H9 (cell line): Measurements from ENCODE around the gene NSUN6. TPM values are rescaled to one million over a fixed set of nuclear protein-coding genes. Genes with fewer than 3 reads are reported as not detected.

Experiments
- DNase-seq: peaks from one replicate; pipeline ENCODE4 v3.0.0-alpha.2; 2017
- H2AFZ ChIP-seq: one replicate; pipeline ENCODE4 v1.6.1; 2013; ENCODE audit warnings: mild to moderate bottlenecking, low read length, control low read depth, moderate library complexity
- H2AK5ac ChIP-seq: 2 replicates; pipeline ENCODE4 v1.6.1; 2013; ENCODE audit warnings: low read length, control low read depth, mixed read lengths; ENCODE audit not compliant: insufficient read length
- H2BK120ac ChIP-seq: one replicate; pipeline ENCODE4 v1.6.1; 2013; ENCODE audit warnings: low read depth, mild to moderate bottlenecking, low read length, control low read depth, inconsistent platforms; ENCODE audit not compliant: poor library complexity, severe bottlenecking
- H2BK12ac ChIP-seq: 2 replicates; pipeline ENCODE4 v1.6.1; 2013; ENCODE audit warnings: low read length, control low read depth, mixed read lengths, low read depth; ENCODE audit not compliant: insufficient read length
- H2BK15ac ChIP-seq: 2 replicates; pipeline ENCODE4 v1.6.1; 2013; ENCODE audit warnings: low read depth, low read length, control low read depth
- H2BK20ac ChIP-seq: one replicate; pipeline ENCODE4 v1.6.1; 2013; ENCODE audit warnings: low read depth, mild to moderate bottlenecking, low read length, control low read depth, inconsistent platforms; ENCODE audit not compliant: poor library complexity, severe bottlenecking
- H2BK5ac ChIP-seq: 2 replicates; pipeline ENCODE4 v1.6.1; 2013; ENCODE audit warnings: low read length, control low read depth, mixed read lengths; ENCODE audit not compliant: insufficient read length
- H3K14ac ChIP-seq: 2 replicates; pipeline ENCODE4 v1.6.1; 2013; ENCODE audit warnings: low read length, control low read depth; ENCODE audit not compliant: insufficient read depth
- H3K18ac ChIP-seq: 2 replicates; pipeline ENCODE4 v1.6.1; 2013; ENCODE audit warnings: low read depth, mild to moderate bottlenecking, mixed read lengths, low read length, control low read depth; ENCODE audit not compliant: insufficient read length
- H3K23ac ChIP-seq: 2 replicates; pipeline ENCODE4 v1.6.1; 2013; ENCODE audit warnings: low read length, control low read depth, mixed read lengths, low read depth; ENCODE audit not compliant: insufficient read length
- H3K23me2 ChIP-seq: 2 replicates; pipeline ENCODE4 v1.6.1; 2013; ENCODE audit warnings: low read depth, mild to moderate bottlenecking, mixed read lengths, low read length, control low read depth; ENCODE audit not compliant: insufficient read length, poor library complexity, severe bottlenecking
- H3K27ac ChIP-seq: 2 replicates; pipeline ENCODE4 v1.5.1; 2013; ENCODE audit warnings: low read length, control low read depth, mixed read lengths, low read depth; ENCODE audit not compliant: insufficient read length
- H3K27me3 ChIP-seq: 2 replicates; pipeline ENCODE4 v1.6.1; 2013; ENCODE audit warnings: low read length, control low read depth, inconsistent platforms; ENCODE audit not compliant: insufficient read depth
- H3K4ac ChIP-seq: 2 replicates; pipeline ENCODE4 v1.6.1; 2013; ENCODE audit warnings: low read depth, mild to moderate bottlenecking, control low read depth, inconsistent platforms, low read length, moderate library complexity
- H3K4me1 ChIP-seq: 2 replicates; pipeline ENCODE4 v1.6.1; 2013; ENCODE audit warnings: low read length, control low read depth, inconsistent platforms; ENCODE audit not compliant: insufficient read depth
- H3K4me2 ChIP-seq: 2 replicates; pipeline ENCODE4 v1.6.1; 2013; ENCODE audit warnings: low read length, control low read depth, mixed read lengths; ENCODE audit not compliant: insufficient read length, insufficient read depth
- H3K56ac ChIP-seq: 2 replicates; pipeline ENCODE4 v1.6.1; 2013; ENCODE audit warnings: low read depth, mild to moderate bottlenecking, mixed read lengths, low read length, control low read depth; ENCODE audit not compliant: insufficient read length
- H3K79me1 ChIP-seq: 2 replicates; pipeline ENCODE4 v1.6.1; 2013; ENCODE audit warnings: low read depth, mild to moderate bottlenecking, moderate library complexity, low read length, control low read depth, inconsistent platforms; ENCODE audit not compliant: insufficient read depth, poor library complexity, severe bottlenecking
- H3K79me2 ChIP-seq: 2 replicates; pipeline ENCODE4 v1.6.1; 2013; ENCODE audit warnings: low read length, control low read depth, inconsistent platforms; ENCODE audit not compliant: insufficient read depth
- H3K9ac ChIP-seq: 2 replicates; pipeline ENCODE4 v1.6.1; 2013; ENCODE audit warnings: low read length, control low read depth, mixed read lengths; ENCODE audit not compliant: insufficient read length; ENCODE audit errors: extremely low read depth
- H3K9me3 ChIP-seq: one replicate; pipeline ENCODE4 v1.6.1; 2013; ENCODE audit warnings: low read depth, low read length, inconsistent platforms; ENCODE audit not compliant: control insufficient read depth
- H3T11ph ChIP-seq: one replicate; pipeline ENCODE4 v1.6.1; 2013; ENCODE audit warnings: mild to moderate bottlenecking, low read length, control low read depth, inconsistent platforms
- H4K20me1 ChIP-seq: one replicate; pipeline ENCODE4 v1.6.1; 2013; ENCODE audit not compliant: control insufficient read depth, insufficient read length, insufficient read depth
- H4K5ac ChIP-seq: 2 replicates; pipeline ENCODE4 v1.6.1; 2013; ENCODE audit warnings: low read depth, mild to moderate bottlenecking, mixed read lengths, low read length, control low read depth; ENCODE audit not compliant: insufficient read length
- H4K8ac ChIP-seq: replicated peaks from 2 replicates; pipeline ENCODE4 v1.6.1; 2013; ENCODE audit warnings: low read length, control low read depth, mixed read lengths, low read depth; ENCODE audit not compliant: insufficient read length
- H4K91ac ChIP-seq: 2 replicates; pipeline ENCODE4 v1.6.1; 2013; ENCODE audit warnings: low read depth, mild to moderate bottlenecking, moderate library complexity, mixed read lengths, low read length, control low read depth; ENCODE audit not compliant: insufficient read length
- H3K27ac Mint-ChIP-seq, 3 experiments: 2 replicates in 2 of 3; 3 replicates in 1 of 3; pipeline ENCODE4 v1.8.0; 2020 to 2021; ENCODE audit warnings: mixed read lengths in 3 of 3, mild to moderate bottlenecking in 1 of 3, moderate library complexity in 1 of 3
- H3K27me3 Mint-ChIP-seq: 2 replicates; pipeline ENCODE4 v1.8.0; 2021; ENCODE audit warnings: low read depth, mild to moderate bottlenecking, moderate library complexity, mixed read lengths
- H3K36me3 Mint-ChIP-seq, 3 experiments: 2 replicates in 2 of 3; 3 replicates in 1 of 3; pipeline ENCODE4 v1.8.0; 2020 to 2021; ENCODE audit warnings: low read depth in 3 of 3, mixed read lengths in 3 of 3; ENCODE audit not compliant: insufficient read depth in 1 of 3
- H3K4me1 Mint-ChIP-seq, 2 experiments: 2 replicates each; pipeline ENCODE4 v1.8.0; 2020; ENCODE audit warnings: mixed read lengths in 2 of 2
- H3K4me3 Mint-ChIP-seq, 2 experiments: 2 replicates in 1 of 2; 3 replicates in 1 of 2; pipeline ENCODE4 v1.8.0; 2020 to 2021; ENCODE audit warnings: mild to moderate bottlenecking in 2 of 2, mixed read lengths in 2 of 2, moderate library complexity in 1 of 2
- H3K9me3 Mint-ChIP-seq, 2 experiments: 2 replicates in 1 of 2; 3 replicates in 1 of 2; pipeline ENCODE4 v1.8.0; 2020; ENCODE audit warnings: mild to moderate bottlenecking in 2 of 2, mixed read lengths in 2 of 2, moderate library complexity in 1 of 2
- WGBS: extraction: QIAGEN DNeasy Blood & Tissue Kit; methylation state at CpG from one replicate; pipeline ENCODE4 v1.1.7; 2013; ENCODE audit warnings: missing lambda C conversion rate, low lambda C conversion rate, mixed read lengths; ENCODE audit not compliant: insufficient read length; ENCODE audit errors: extremely low coverage; 5-methylcytosine and 5-hydroxymethylcytosine counted together
- total RNA-seq: library from RNA; stranded (reverse); gene quantifications from 2 replicates; pipeline ENCODE4 v1.2.1, GENCODE V29; 2021
- TF ChIP-seq, protein P1 (sequence below): fragments of 200-600 bp; sonication (generic); conservative IDR thresholded peaks from 3 replicates; pipeline ENCODE4 v1.8.0; 2021; ENCODE audit warnings: antibody characterized with exemption, mild to moderate bottlenecking

NSUN6 gene
- total RNA-seq, 1 experiment from 2014 or later = 11.9 TPM

- no peak within 1 kb of the TSS for H4K8ac ChIP-seq
- peak within 1 kb of the TSS; percentile 99 for H3K4me2 ChIP-seq
- peak within 1 kb of the TSS; percentile 95 to 99 for H3K4me3 Mint-ChIP-seq
- H3K56ac ChIP-seq = no peak within 1 kb of the TSS
- H3K18ac ChIP-seq = peak within 1 kb of the TSS; percentile 87
- H2BK5ac ChIP-seq = peak within 1 kb of the TSS; percentile 36
- no peak within 1 kb of the TSS for H3K23ac ChIP-seq
- no peak within 1 kb of the TSS for H2BK20ac ChIP-seq
- peaks cover 19 to 23% of the 10 kb centered on the region in 2 experiments for H3K4me1 Mint-ChIP-seq
- no peaks in the 10 kb centered on the region for H3K9me3 ChIP-seq
- H3K27me3 Mint-ChIP-seq = no peaks in the 10 kb centered on the region; the same call in none of the 2 replicates
- no peak within 1 kb of the TSS for H2AFZ ChIP-seq
- whole genome bisulfite sequencing = no CpG with 5 or more reads among the region's 72 CpGs
- peak; percentile 98 for DNase-seq
- peak within 1 kb of the TSS; percentile 51; the same call in 1 of the 2 replicates for H3K4ac ChIP-seq
- H3K9me3 Mint-ChIP-seq = no peaks in the 10 kb centered on the region; a peak in 1 of 5 replicates
- H4K5ac ChIP-seq = peak within 1 kb of the TSS; percentile 67
- TF ChIP-seq, protein P1, sequence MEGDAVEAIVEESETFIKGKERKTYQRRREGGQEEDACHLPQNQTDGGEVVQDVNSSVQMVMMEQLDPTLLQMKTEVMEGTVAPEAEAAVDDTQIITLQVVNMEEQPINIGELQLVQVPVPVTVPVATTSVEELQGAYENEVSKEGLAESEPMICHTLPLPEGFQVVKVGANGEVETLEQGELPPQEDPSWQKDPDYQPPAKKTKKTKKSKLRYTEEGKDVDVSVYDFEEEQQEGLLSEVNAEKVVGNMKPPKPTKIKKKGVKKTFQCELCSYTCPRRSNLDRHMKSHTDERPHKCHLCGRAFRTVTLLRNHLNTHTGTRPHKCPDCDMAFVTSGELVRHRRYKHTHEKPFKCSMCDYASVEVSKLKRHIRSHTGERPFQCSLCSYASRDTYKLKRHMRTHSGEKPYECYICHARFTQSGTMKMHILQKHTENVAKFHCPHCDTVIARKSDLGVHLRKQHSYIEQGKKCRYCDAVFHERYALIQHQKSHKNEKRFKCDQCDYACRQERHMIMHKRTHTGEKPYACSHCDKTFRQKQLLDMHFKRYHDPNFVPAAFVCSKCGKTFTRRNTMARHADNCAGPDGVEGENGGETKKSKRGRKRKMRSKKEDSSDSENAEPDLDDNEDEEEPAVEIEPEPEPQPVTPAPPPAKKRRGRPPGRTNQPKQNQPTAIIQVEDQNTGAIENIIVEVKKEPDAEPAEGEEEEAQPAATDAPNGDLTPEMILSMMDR = no peak
- H3K79me1 ChIP-seq = no peaks in the 10 kb centered on the region
- peak within 1 kb of the TSS; percentile 71 for H3T11ph ChIP-seq
- H3K4me1 ChIP-seq = peaks cover 3% of the 10 kb centered on the region; the same call in 1 of the 2 replicates
- H3K79me2 ChIP-seq = peaks cover 38% of the 10 kb centered on the region
- peaks cover 8% of the 10 kb centered on the region for H3K23me2 ChIP-seq
- peak within 1 kb of the TSS; percentile 55 for H3K27ac ChIP-seq
- H3K36me3 Mint-ChIP-seq = peaks cover 4 to 25% (median 18%) of the 10 kb centered on the region in 3 experiments; a peak in 6 of 7 replicates
- no peaks in the 10 kb centered on the region; the same call in 1 of the 2 replicates for H3K27me3 ChIP-seq
- H4K91ac ChIP-seq = peak within 1 kb of the TSS; percentile 65
- peak within 1 kb of the TSS; percentile 98 to 99 (median 98) for H3K27ac Mint-ChIP-seq
- no peak within 1 kb of the TSS for H2BK120ac ChIP-seq
- H2AK5ac ChIP-seq = no peak within 1 kb of the TSS
- H4K20me1 ChIP-seq = no peaks in the 10 kb centered on the region
- peak within 1 kb of the TSS; percentile 69 for H2BK12ac ChIP-seq
- peak within 1 kb of the TSS; percentile 91 for H3K14ac ChIP-seq
- no peak within 1 kb of the TSS for H2BK15ac ChIP-seq
- peak within 1 kb of the TSS; percentile 97 for H3K9ac ChIP-seq
Measured at GRCh38 chr10:18659125-18659818, 7.9 kb upstream of the NSUN6 start, which contains the start of gene ARL5B. ARL5B (plus strand) TSS chr10:18659431; CDS start chr10:18659638, 207 bp downstream.
